AG04450 (cell line): ENCODE data around the gene C9orf72. TPM values are rescaled to one million over a fixed set of nuclear protein-coding genes. Genes with fewer than 3 reads are reported as not detected.

Source experiments
- CTCF ChIA-PET: fragments of 300-600, 350-600 bp; formaldehyde crosslinking; extraction: SDS; loops from one replicate; lab custom pipeline; 2022; ENCODE audit warnings: antibody characterized with exemption, inconsistent platforms; lab: Charles Lee
- POLR2A ChIA-PET: fragments of 350-600 bp; formaldehyde crosslinking; extraction: SDS; loops from one replicate; lab custom pipeline; 2021; ENCODE audit warnings: antibody characterized with exemption, inconsistent platforms; lab: Yijun Ruan, JAX
- DNase-seq: peaks from one replicate; pipeline ENCODE4 v3.0.0-alpha.2; 2011; ENCODE audit warnings: low read depth, low spot score
- H3K27ac ChIP-seq: one replicate; pipeline ENCODE4 v1.5.1; 2012; ENCODE audit warnings: low read depth, low read length, control low read depth
- H3K27me3 ChIP-seq: one replicate; pipeline ENCODE4 v1.6.0; 2012; ENCODE audit warnings: low read length; ENCODE audit not compliant: control insufficient read depth, insufficient read depth
- H3K4me3 ChIP-seq: 2 replicates; pipeline ENCODE4 v1.5.1; 2011; ENCODE audit warnings: mild to moderate bottlenecking, low read depth, low read length, control low read depth
- H3K9me3 ChIP-seq: 2 replicates; pipeline ENCODE4 v1.5.1; 2012; ENCODE audit warnings: low read length; ENCODE audit not compliant: control insufficient read depth, insufficient read depth
- CTCF ChIP-seq: IDR thresholded peaks from 2 replicates; pipeline ENCODE4 v1.5.1; 2011; ENCODE audit warnings: low read depth, low read length, control low read depth, inconsistent platforms
- polyA plus RNA-seq: library from polyadenylated mRNA; depleted of rRNA; stranded (reverse); fragments of >200 nt; gene quantifications from 2 replicates; pipeline ENCODE4 v1.2.3, GENCODE V29; 2011

The C9orf72 gene
- polyA plus RNA-seq, 1 experiment: 4.6 TPM

GRCh38 chr9:27538647-27539046, 34.6 kb downstream of the C9orf72 start:
- POLR2A ChIA-PET: no interaction called here
- Histone ChIP-seq H3K9me3 (no peaks in the 10 kb centered on the region), H3K4me3 (no peak overlapping the region), H3K27ac (no peak overlapping the region), H3K27me3 (peaks cover 3% of the 10 kb centered on the region)
- DNase-seq: no peak
- CTCF ChIA-PET: interaction anchor here (1.3 to 12.8 kb wide), 3 partner anchors 9 to 206 kb away, joined by 3 to 211 read pairs (median 15); partner anchors contain the start of gene MOB3B
- TF ChIP-seq CTCF: no peak

GRCh38 chr9:27537756-27538155, 35.5 kb downstream of the C9orf72 start:
- no peak overlapping the region for H3K4me3 ChIP-seq
- no peak overlapping the region for H3K27ac ChIP-seq
- no peak for TF ChIP-seq CTCF

GRCh38 chr9:27537027-27537435, 36.2 kb downstream of the C9orf72 start:
- Histone ChIP-seq H3K4me3 (no peak overlapping the region), H3K27ac (no peak overlapping the region), H3K9me3 (no peaks in the 10 kb centered on the region), H3K27me3 (peaks cover 3% of the 10 kb centered on the region)
- CTCF ChIA-PET: no interaction called here
- POLR2A ChIA-PET: no interaction called here
- no peak for DNase-seq
- no peak for TF ChIP-seq CTCF

More at GRCh38 chr9:27537756-27538155, 35.5 kb downstream of the C9orf72 start:
- no peak for DNase-seq
- POLR2A ChIA-PET: no interaction called here
- peaks cover 3% of the 10 kb centered on the region for H3K27me3 ChIP-seq
- CTCF ChIA-PET: interaction anchor here (2.7 to 12.8 kb wide), 2 partner anchors 8 to 205 kb away, joined by 15 to 211 read pairs; partner anchors contain the start of gene MOB3B
- H3K9me3 ChIP-seq: no peaks in the 10 kb centered on the region

GRCh38 chr9:27536168-27536567, 37.1 kb downstream of the C9orf72 start:
- H3K9me3 ChIP-seq: no peaks in the 10 kb centered on the region
- DNase-seq: no peak
- TF ChIP-seq CTCF: no peak
- peaks cover 8% of the 10 kb centered on the region for H3K27me3 ChIP-seq
- ChIA-PET CTCF (interaction anchor here (0.8 kb wide), 1 partner anchor 24 kb away, joined by 3 read pairs; no protein-coding TSS in a partner anchor), POLR2A (no interaction called here)
- no peak overlapping the region for H3K27ac ChIP-seq
- H3K4me3 ChIP-seq: no peak overlapping the region

GRCh38 chr9:27535701-27536118, 37.6 kb downstream of the C9orf72 start:
- ChIA-PET CTCF (interaction anchor here (0.6 to 0.8 kb wide), 2 partner anchors 9 to 24 kb away, joined by 3 to 4 read pairs; no protein-coding TSS in a partner anchor), POLR2A (no interaction called here)
- DNase-seq: no peak

More at GRCh38 chr9:27535701-27536118, 37.6 kb downstream of the C9orf72 start:
- no peak for TF ChIP-seq CTCF
- peaks cover 10% of the 10 kb centered on the region for H3K27me3 ChIP-seq
- no peak overlapping the region for H3K4me3 ChIP-seq
- no peak overlapping the region for H3K27ac ChIP-seq
- H3K9me3 ChIP-seq: no peaks in the 10 kb centered on the region
